Testis (tissue), 2 donors: ENCODE data around the gene TMEM11.
A peak's percentile ranks its signal among the peaks of the same experiment; 100 is the strongest.

Experiments used
- CTCF ChIP-seq, 3 experiments: fragments of 450-650 bp in 2 of 3; fragments of 200-600 bp in 1 of 3; sonication (generic) in 1 of 3; IDR thresholded peaks; one replicate each; pipeline ENCODE4 v1.5.1; 2016 to 2019; ENCODE audit warnings: antibody characterized with exemption in 3 of 3, mild to moderate bottlenecking in 2 of 3, moderate library complexity in 1 of 3
- POLR2A ChIP-seq: fragments of 450-650 bp; IDR thresholded peaks from one replicate; pipeline ENCODE4 v1.6.1; 2017; ENCODE audit warnings: antibody characterized with exemption, mild to moderate bottlenecking, moderate library complexity

- TF ChIP-seq CTCF (IDR thresholded peaks at IDR 0.05): peak in 1 of 3 experiments; percentile 25
- no peak for TF ChIP-seq POLR2A
Measured at GRCh38 chr17:21164216-21164615, 49.7 kb downstream of the TMEM11 start.
